ENCODE data around the gene ZNF618.

The ZNF618 gene

GRCh38 chr9:113952676-113953075, 76.6 kb downstream of the ZNF618 start:
- no peak overlapping the region for H3K4me3 ChIP-seq (ENCODE audit: low read length)
- DNase-seq (ENCODE audit: low read depth): no peak
- TF ChIP-seq CTCF (IDR thresholded peaks at IDR 0.05; ENCODE audit: insufficient read depth, low read depth, low read length, missing control alignments): no peak

DNA sequence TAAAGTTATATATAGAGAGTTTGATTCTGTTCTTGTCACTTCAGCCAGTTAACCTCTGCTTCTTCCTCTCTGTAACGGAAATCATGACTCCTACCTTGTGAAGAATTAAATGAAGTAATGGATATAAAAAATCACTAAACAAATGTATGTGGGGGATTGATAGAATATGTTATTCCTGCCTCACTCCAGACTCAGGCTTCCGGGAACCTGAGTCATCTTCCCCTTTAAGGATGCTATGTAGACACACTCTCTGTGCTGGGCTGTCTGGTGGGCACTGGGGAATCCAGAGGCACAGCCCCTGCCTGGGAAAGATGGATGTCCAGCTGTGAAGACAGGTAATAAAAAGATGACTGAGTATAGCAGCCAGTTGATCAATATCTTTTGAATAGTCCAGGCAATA, 77.4 kb downstream of the ZNF618 start:
- no peak overlapping the region for H3K4me3 ChIP-seq (ENCODE audit: low read length)
- DNase-seq (ENCODE audit: low read depth): no peak
- TF ChIP-seq CTCF (IDR thresholded peaks at IDR 0.05; ENCODE audit: insufficient read depth, low read depth, low read length, missing control alignments): no peak

DNA sequence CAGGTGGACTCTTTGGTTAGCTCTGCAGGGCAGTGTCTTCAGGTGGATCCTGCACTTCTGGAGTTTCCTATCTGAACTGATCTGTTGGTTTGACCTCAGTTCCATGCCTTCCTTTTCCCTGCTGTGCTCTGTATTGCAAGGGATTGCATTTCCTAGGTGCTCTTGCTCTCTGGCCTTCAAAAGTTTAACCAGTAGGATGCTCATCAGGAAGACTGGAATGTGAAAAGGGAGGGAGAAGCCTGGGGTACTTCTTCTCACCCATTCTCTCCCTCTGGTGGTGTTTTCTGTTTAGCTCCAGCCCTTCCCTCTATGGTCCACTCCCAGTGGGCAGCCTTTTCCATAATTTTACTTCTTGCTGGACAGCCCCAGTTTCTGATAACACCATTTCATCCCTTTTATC, 78.5 kb downstream of the ZNF618 start:
- TF ChIP-seq CTCF (IDR thresholded peaks at IDR 0.05; ENCODE audit: insufficient read depth, low read depth, low read length, missing control alignments): no peak
- no peak overlapping the region for H3K4me3 ChIP-seq (ENCODE audit: low read length)
- DNase-seq (ENCODE audit: low read depth): no peak

DNA sequence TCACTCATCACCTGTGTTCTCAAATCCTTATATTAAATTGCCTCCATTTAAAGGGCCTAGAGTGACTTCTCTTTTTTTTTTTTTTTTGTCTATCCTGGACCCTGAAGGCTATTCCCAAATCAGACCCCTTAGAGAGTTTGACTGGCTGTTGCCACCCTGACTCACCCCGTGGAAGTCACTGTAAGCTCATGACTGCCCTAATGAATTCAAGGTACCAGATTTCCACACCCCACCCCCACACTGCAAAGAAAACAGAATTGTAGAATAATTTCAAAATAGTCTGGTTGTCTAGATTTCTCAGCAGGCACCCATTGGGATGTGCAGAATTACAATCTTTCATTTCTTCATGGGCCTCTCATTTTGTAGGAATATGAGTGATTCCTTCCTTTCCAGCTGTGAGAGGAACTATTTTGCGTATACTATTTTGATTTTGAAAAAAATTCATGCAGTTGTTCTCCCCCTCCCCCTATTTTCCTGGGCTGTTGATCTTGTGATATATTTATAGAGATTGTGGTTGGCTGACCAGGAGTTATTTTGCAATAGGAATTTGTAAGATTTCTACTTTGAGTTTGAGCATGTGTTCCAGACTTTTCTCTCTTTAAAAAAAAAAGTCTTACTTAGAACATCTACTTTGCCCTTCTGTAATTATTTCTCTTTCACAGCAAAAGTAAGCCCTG, 79.1 kb downstream of the ZNF618 start:
- no peak overlapping the region for H3K4me3 ChIP-seq (ENCODE audit: low read length)
- no peak for DNase-seq (ENCODE audit: low read depth)

GRCh38 chr9:113956901-113957300, 80.8 kb downstream of the ZNF618 start:
- TF ChIP-seq CTCF (IDR thresholded peaks at IDR 0.05; ENCODE audit: insufficient read depth, low read depth, low read length, missing control alignments): no peak
- no peak overlapping the region for H3K4me3 ChIP-seq (ENCODE audit: low read length)
- no peak for DNase-seq (ENCODE audit: low read depth)

More for the DNA sequence above, 79.1 kb downstream of the ZNF618 start:
- TF ChIP-seq CTCF (IDR thresholded peaks at IDR 0.05; ENCODE audit: insufficient read depth, low read depth, low read length, missing control alignments): no peak

DNA sequence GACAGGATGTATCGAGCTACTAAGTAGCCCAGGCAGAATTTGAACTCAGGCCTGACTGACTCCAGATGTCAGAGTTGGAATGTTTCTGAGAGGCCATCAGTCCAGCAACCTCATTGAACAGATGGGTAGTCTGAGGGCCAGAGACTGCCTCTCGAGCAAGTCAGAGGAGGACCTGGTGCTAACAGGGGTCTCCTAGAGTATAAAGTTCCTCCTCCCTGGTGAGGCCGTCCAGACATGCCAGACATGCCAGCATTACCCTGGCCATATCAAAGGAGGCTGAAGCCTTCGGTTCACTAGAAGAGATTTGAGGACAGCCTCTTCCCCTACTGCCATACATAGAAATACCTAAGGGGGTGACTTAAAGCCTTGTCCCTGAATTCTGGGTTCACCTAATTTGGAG, 81.2 kb downstream of the ZNF618 start:
- DNase-seq (ENCODE audit: low read depth): no peak
- H3K4me3 ChIP-seq (ENCODE audit: low read length): no peak overlapping the region
- no peak for TF ChIP-seq CTCF (IDR thresholded peaks at IDR 0.05; ENCODE audit: insufficient read depth, low read depth, low read length, missing control alignments)

DNA sequence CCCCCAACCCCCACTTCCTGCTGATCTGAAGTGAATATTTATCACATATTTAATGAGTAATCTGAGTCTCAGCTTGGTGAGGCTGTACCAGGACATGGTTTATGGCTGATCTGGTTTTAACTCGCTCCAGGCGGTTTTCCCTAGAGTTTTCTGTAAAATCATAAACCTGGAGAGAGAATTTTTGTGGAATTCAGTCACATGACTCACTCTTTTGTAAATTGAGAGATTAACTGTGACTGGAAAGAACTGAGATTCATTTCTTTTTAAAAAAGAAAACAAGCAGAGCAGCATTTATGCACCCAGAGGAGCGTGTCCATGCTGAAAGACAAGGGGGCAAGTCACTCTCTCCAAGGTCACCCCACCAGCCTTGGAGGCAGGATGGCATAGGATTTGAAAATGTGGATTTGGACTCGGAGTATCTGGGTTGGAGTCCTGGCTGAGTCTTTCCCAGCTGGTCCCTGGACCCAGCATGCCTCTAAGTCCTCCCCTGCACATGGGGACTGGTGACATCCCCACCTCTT, 81.8 kb downstream of the ZNF618 start:
- TF ChIP-seq CTCF (IDR thresholded peaks at IDR 0.05; ENCODE audit: insufficient read depth, low read depth, low read length, missing control alignments): no peak
- peak; percentile 80 for DNase-seq (ENCODE audit: low read depth)
- H3K4me3 ChIP-seq (ENCODE audit: low read length): no peak overlapping the region

Measured in epithelial cell of esophagus (primary cell).